Osteoblast (primary cell): ENCODE measurements around the gene ZFP1. TPM values are rescaled to one million over a fixed set of nuclear protein-coding genes. Genes with fewer than 3 reads are reported as not detected.

ENCODE experiments used
- DNase-seq: peaks from one replicate; pipeline ENCODE4 v3.0.0; 2011; ENCODE audit warnings: low spot score, mixed read lengths; ENCODE audit not compliant: insufficient read length; ENCODE audit errors: missing footprints
- H2AFZ ChIP-seq: 2 replicates; pipeline ENCODE4 v1.6.0; 2011; ENCODE audit warnings: mild to moderate bottlenecking, low read length
- H3K27ac ChIP-seq: 2 replicates; pipeline ENCODE4 v1.5.1; 2011; ENCODE audit warnings: mild to moderate bottlenecking, low read depth, low read length, moderate library complexity
- H3K27me3 ChIP-seq: 2 replicates; pipeline ENCODE4 v1.6.0; 2012; ENCODE audit warnings: mild to moderate bottlenecking, control low read depth, inconsistent platforms, low read length, moderate library complexity; ENCODE audit not compliant: insufficient read depth
- H3K36me3 ChIP-seq: 2 replicates; pipeline ENCODE4 v1.5.1; 2011; ENCODE audit warnings: mild to moderate bottlenecking, low read length, control low read depth, moderate library complexity; ENCODE audit not compliant: insufficient read depth
- H3K4me1 ChIP-seq: 2 replicates; pipeline ENCODE4 v1.5.1; 2011; ENCODE audit warnings: mild to moderate bottlenecking, low read length, control low read depth, moderate library complexity; ENCODE audit not compliant: insufficient read depth
- H3K4me2 ChIP-seq: 2 replicates; pipeline ENCODE4 v1.6.0; 2011; ENCODE audit warnings: mild to moderate bottlenecking, low read length; ENCODE audit not compliant: insufficient read depth
- H3K4me3 ChIP-seq: fragments of 200-600 bp; sonication (generic); 3 replicates; pipeline ENCODE4 v1.5.1; 2012; ENCODE audit warnings: mild to moderate bottlenecking, low read length, inconsistent platforms; ENCODE audit not compliant: insufficient read depth
- H3K79me2 ChIP-seq: 2 replicates; pipeline ENCODE4 v1.6.0; 2012; ENCODE audit warnings: mild to moderate bottlenecking, low read length, control low read depth, inconsistent platforms; ENCODE audit not compliant: insufficient read depth
- H3K9me3 ChIP-seq: 2 replicates; pipeline ENCODE4 v1.5.1; 2011; ENCODE audit warnings: low read depth, low read length, control low read depth
- H4K20me1 ChIP-seq: 2 replicates; pipeline ENCODE4 v1.6.0; 2012; ENCODE audit warnings: mild to moderate bottlenecking, low read length, control low read depth; ENCODE audit not compliant: insufficient read depth
- total RNA-seq: library from RNA; depleted of rRNA; stranded (reverse); fragments of >200 nt; gene quantifications from 2 replicates; pipeline ENCODE4 v1.2.3, GENCODE V29; 2012
- TF ChIP-seq, protein P1 (sequence below): IDR thresholded peaks from 2 replicates; pipeline ENCODE4 v1.5.1; 2011; ENCODE audit warnings: mild to moderate bottlenecking, low read depth, low read length, moderate library complexity; ENCODE audit errors: extremely low read depth

The ZFP1 gene
- total RNA-seq, 1 donor, result 12.7 TPM

DNA sequence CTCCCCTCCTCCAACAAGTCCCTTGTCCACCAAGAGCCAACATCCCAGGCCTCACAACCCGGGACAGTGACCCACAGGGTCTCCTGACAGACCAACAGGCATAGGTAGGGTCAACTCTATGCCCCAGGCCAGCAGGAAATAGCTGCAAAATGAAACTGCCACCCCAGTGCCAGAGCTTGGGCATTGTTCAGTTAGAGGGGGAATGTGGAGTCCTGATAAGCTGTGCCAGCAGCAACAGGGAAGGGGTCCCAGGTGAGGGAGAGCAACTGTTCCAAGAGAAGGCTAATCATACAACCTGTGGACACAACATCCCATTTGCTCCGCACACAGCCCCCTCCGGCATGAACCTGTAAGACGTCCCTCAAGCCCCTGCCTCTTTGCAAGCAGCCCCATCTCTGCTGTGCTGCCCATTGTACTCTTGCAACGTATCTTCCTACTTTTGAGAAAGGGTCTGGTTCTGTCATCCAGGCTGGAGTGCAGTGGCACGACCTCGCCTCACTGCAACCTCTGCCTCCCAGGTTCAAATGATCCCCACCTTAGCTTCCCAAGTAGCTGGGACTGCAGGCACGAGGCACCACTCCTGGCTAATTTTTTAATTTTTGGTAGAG, 41.4 kb downstream of the ZFP1 start:
- H3K4me1 ChIP-seq, result no peaks in the 10 kb centered on the region

GRCh38 chr16:75192606-75193264, 44.4 kb downstream of the ZFP1 start:
- DNase-seq, result peak; percentile 30
- H4K20me1 ChIP-seq, result no peaks in the 10 kb centered on the region
- H2AFZ ChIP-seq, result no peak overlapping the region
- H3K4me2 ChIP-seq, result no peak overlapping the region
- TF ChIP-seq, protein P1, sequence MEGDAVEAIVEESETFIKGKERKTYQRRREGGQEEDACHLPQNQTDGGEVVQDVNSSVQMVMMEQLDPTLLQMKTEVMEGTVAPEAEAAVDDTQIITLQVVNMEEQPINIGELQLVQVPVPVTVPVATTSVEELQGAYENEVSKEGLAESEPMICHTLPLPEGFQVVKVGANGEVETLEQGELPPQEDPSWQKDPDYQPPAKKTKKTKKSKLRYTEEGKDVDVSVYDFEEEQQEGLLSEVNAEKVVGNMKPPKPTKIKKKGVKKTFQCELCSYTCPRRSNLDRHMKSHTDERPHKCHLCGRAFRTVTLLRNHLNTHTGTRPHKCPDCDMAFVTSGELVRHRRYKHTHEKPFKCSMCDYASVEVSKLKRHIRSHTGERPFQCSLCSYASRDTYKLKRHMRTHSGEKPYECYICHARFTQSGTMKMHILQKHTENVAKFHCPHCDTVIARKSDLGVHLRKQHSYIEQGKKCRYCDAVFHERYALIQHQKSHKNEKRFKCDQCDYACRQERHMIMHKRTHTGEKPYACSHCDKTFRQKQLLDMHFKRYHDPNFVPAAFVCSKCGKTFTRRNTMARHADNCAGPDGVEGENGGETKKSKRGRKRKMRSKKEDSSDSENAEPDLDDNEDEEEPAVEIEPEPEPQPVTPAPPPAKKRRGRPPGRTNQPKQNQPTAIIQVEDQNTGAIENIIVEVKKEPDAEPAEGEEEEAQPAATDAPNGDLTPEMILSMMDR, result no peak
- peaks cover 1% of the 10 kb centered on the region for H3K4me1 ChIP-seq
- no peaks in the 10 kb centered on the region for H3K36me3 ChIP-seq
- H3K4me3 ChIP-seq, result no peak overlapping the region
- H3K27me3 ChIP-seq, result peaks cover 23% of the 10 kb centered on the region
- no peaks in the 10 kb centered on the region for H3K9me3 ChIP-seq
- H3K27ac ChIP-seq, result no peak overlapping the region
- H3K79me2 ChIP-seq, result no peaks in the 10 kb centered on the region

More for the DNA sequence above, 41.4 kb downstream of the ZFP1 start:
- Histone ChIP-seq H3K36me3 (no peaks in the 10 kb centered on the region), H3K27ac (no peak overlapping the region), H3K27me3 (peaks cover 11% of the 10 kb centered on the region), H3K9me3 (no peaks in the 10 kb centered on the region), H3K79me2 (no peaks in the 10 kb centered on the region), H3K4me3 (no peak overlapping the region), H2AFZ (no peak overlapping the region), H4K20me1 (no peaks in the 10 kb centered on the region), H3K4me2 (no peak overlapping the region)
- TF ChIP-seq, protein P1, result no peak
- DNase-seq, result peak; percentile 23

DNA sequence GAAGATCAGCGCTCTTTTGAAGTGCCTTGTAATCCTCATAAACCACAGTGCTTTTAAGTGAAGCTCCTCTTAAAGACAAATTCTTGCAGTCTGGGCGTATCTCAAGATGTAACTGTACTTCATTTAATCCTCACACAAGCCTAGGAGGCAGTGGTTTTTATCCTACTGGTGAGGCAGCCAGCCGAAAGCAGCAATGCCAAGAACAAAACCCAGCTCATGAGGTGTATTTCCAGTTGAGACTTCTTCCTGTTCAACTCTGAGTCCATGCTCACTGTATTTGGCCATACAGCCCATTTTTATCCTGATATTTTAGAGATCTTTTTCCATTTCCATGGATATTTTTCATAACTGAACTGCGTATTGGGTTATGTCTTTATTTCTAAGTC, 44.9 kb downstream of the ZFP1 start:
- TF ChIP-seq, protein P1, result no peak
- Histone ChIP-seq H3K79me2 (no peaks in the 10 kb centered on the region), H3K9me3 (no peaks in the 10 kb centered on the region), H2AFZ (no peak overlapping the region), H3K4me2 (no peak overlapping the region), H4K20me1 (no peaks in the 10 kb centered on the region), H3K36me3 (no peaks in the 10 kb centered on the region), H3K27ac (no peak overlapping the region), H3K4me3 (no peak overlapping the region), H3K27me3 (peaks cover 28% of the 10 kb centered on the region), H3K4me1 (peaks cover 7% of the 10 kb centered on the region)
- peak; percentile 76 for DNase-seq

DNA sequence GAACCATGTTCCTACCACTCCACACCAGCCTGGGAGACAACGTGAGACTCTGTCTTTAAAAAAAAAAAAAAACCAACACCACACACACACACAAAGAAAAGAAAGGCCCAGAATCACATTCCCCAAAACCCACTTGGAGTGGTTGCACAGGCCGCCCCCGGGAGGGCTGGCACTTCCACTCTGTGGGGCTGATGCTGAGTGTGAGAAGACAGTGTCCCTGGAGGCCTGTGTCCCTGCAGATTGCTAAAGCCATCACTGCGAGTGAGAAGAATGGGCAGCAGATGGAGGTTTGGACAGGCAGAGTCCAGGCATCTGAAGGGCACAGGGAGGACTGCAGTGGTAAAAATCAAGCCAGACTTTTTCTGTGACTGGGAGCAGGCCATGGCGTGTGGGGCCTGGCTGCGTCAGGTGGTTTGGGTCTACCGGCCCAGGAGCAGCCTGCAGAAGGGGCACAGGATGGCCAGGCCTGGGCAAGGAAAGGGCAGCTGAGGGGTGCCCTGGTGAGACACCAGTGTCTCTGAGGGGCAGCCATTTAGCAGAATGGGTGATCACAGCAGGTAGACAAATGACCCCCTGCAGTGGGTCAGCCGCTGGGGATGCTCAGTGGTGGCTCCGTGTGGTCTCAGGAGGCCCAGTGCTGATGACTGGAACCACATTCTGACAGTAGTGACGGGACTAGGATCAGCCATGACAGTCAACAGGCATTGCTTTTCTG, 45.6 kb downstream of the ZFP1 start:
- H3K27ac ChIP-seq, result no peak overlapping the region
- no peaks in the 10 kb centered on the region for H3K36me3 ChIP-seq
- no peak overlapping the region for H3K4me2 ChIP-seq
- peaks cover 31% of the 10 kb centered on the region for H3K27me3 ChIP-seq
- TF ChIP-seq, protein P1, result no peak
- no peaks in the 10 kb centered on the region for H3K79me2 ChIP-seq
- peaks cover 9% of the 10 kb centered on the region for H3K4me1 ChIP-seq
- H2AFZ ChIP-seq, result no peak overlapping the region
- no peak overlapping the region for H3K4me3 ChIP-seq
- H3K9me3 ChIP-seq, result no peaks in the 10 kb centered on the region
- DNase-seq, result peak; percentile 47
- no peaks in the 10 kb centered on the region for H4K20me1 ChIP-seq
